GM10248 (cell line): ENCODE data around the gene PHEX.

Experiments used
- CTCF ChIA-PET: fragments of 300-600 bp; sonication (Branson Sonifier 250); formaldehyde crosslinking; extraction: SDS; loops from one replicate; lab custom pipeline; 2021; ENCODE audit warnings: antibody characterized with exemption; lab: Yijun Ruan, JAX
- POLR2A ChIA-PET: fragments of 350-650 bp; sonication (Branson Sonifier 250); formaldehyde crosslinking; extraction: SDS; loops from one replicate; lab custom pipeline; 2020; ENCODE audit warnings: antibody characterized with exemption; lab: Yijun Ruan, JAX
- DNase-seq: peaks from one replicate; pipeline ENCODE4 v3.0.0; 2012; ENCODE audit errors: extremely low spot score
- TF ChIP-seq, protein P1 (sequence below): IDR thresholded peaks from 2 replicates; pipeline ENCODE4 v1.5.1; 2012; ENCODE audit warnings: mild to moderate bottlenecking, low read depth; ENCODE audit errors: extremely low read depth, missing control alignments, control extremely low read depth

The PHEX gene

GRCh38 chrX:22171287-22172060 lies 139.3 kb downstream of the PHEX start:
- no peak for DNase-seq
- TF ChIP-seq, protein P1, sequence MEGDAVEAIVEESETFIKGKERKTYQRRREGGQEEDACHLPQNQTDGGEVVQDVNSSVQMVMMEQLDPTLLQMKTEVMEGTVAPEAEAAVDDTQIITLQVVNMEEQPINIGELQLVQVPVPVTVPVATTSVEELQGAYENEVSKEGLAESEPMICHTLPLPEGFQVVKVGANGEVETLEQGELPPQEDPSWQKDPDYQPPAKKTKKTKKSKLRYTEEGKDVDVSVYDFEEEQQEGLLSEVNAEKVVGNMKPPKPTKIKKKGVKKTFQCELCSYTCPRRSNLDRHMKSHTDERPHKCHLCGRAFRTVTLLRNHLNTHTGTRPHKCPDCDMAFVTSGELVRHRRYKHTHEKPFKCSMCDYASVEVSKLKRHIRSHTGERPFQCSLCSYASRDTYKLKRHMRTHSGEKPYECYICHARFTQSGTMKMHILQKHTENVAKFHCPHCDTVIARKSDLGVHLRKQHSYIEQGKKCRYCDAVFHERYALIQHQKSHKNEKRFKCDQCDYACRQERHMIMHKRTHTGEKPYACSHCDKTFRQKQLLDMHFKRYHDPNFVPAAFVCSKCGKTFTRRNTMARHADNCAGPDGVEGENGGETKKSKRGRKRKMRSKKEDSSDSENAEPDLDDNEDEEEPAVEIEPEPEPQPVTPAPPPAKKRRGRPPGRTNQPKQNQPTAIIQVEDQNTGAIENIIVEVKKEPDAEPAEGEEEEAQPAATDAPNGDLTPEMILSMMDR, result no peak
- ChIA-PET POLR2A (no interaction called here), CTCF (interaction anchor here (1.3 kb wide), 1 partner anchor 187 kb away, joined by 3 read pairs; no protein-coding TSS in a partner anchor)

GRCh38 chrX:22173966-22174365 lies 141.8 kb downstream of the PHEX start:
- ChIA-PET POLR2A (no interaction called here), CTCF (no interaction called here)
- no peak for DNase-seq
- TF ChIP-seq, protein P1, result no peak

DNA sequence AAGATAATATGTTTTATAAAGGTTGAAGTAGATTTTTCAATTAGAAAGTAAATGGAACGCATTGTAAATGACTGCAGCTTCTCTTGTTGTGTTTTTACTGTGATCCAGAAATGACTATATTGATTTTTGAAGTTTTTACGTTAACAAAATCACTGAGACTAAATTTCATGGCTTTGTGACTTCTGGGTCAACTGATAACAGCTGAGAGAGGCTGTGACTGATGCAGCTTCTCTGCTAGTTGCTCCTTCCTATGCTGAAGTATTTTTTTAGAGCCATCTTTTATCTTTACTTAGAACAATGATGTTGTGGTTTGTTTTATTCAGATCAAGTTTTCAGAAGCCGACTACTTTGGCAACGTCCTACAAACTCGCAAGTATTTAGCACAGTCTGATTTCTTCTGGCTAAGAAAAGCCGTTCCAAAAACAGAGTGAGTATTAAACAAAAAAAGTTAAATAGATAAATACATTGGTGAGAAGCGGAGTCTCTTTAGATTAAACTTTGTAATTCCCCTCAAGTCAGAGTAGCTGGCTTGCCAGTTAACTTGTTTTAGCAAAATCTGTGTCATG lies 145.9 kb downstream of the PHEX start:
- DNase-seq, result no peak
- TF ChIP-seq, protein P1, result no peak
- POLR2A ChIA-PET, result no interaction called here
- CTCF ChIA-PET, result interaction anchor here (0.8 to 1.1 kb wide), 4 partner anchors 9 to 193 kb away, joined by 3 to 4 read pairs (median 3); no protein-coding TSS in a partner anchor

GRCh38 chrX:22184096-22184495 lies 152.0 kb downstream of the PHEX start:
- TF ChIP-seq, protein P1, result no peak
- ChIA-PET CTCF (no interaction called here), POLR2A (no interaction called here)
- no peak for DNase-seq

DNA sequence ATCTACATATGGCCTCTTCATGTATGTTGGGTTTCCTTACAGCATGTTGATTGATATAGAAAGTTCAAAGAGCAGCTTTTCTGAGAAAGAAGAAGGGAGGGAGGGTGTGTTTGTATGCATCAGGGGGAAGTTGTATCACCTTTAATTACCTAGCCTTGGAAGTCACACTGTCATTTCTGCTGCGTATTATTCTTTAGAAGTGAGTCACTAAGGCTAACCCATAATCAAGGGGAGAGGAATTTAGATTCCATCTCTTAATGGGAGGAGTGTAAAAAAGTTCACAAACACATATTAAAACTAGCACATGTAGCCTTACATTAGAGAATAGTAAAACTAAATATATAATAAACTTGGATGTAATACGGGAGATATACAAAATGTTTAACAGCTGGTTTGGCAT lies 154.0 kb downstream of the PHEX start:
- CTCF ChIA-PET, result interaction anchor here (1.2 kb wide), 1 partner anchor 201 kb away, joined by 4 read pairs; no protein-coding TSS in a partner anchor
- POLR2A ChIA-PET, result no interaction called here
- no peak for DNase-seq
- TF ChIP-seq, protein P1, result no peak

DNA sequence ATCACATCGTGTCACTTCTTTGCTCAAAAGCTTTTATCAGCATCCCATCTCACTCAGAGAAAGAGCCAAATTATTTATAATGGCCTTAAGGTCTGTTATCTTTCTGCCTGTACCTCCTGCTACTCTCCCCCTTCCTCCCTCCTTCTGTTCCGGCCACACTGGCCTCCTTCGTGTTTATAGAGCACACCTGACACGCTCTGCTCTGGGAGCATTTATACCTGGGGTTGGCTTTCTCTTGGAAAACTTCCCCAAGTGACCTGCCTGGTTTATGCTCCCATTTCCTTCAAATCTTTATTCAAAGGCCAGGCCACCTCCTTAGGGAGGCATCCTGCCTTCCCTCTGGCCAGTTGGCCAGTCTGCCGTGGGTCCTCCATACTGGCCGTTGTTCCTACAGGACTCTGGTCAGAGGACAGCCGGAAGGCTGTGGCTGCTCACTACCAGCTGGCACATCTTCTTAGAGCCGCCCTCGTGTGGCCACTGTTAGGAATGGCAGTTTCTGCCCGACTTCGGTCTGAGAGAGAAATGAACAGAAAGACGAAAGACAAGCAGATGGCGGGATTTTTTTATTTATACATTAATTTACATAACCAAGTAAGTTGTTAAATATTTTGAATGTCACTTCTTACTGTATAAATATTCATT lies 160.4 kb downstream of the PHEX start:
- POLR2A ChIA-PET, result no interaction called here
- peak; percentile 40 for DNase-seq
- CTCF ChIA-PET, result interaction anchor here (1.0 to 2.5 kb wide), 2 partner anchors 17 to 207 kb away, joined by 3 to 11 read pairs; no protein-coding TSS in a partner anchor

More for the DNA sequence above, 160.4 kb downstream of the PHEX start:
- TF ChIP-seq, protein P1, result peak; percentile 71
